K562 (cell line): Measurements from ENCODE around the gene RBFOX2. TPM values are rescaled to one million over a fixed set of nuclear protein-coding genes. Genes with fewer than 3 reads are reported as not detected.

Experiments used
- ATAC-seq: fragments of 200-7000 bp; cut with Tn5 transposase; 3 replicates; pipeline ENCODE4 v1.9.1; 2020; ENCODE audit warnings: moderate library complexity
- BruUV-seq: library from RNA; stranded (reverse); fragments of 400-500 nt; replicated peaks from 2 replicates; lab custom pipeline; 2021; lab: Mats Ljungman, UMichigan
- CTCF ChIA-PET: fragments of 300-600 bp; formaldehyde crosslinking; extraction: SDS; loops from one replicate; lab custom pipeline; 2021; ENCODE audit warnings: low intra/inter-chr PET ratio; lab: Yijun Ruan, JAX
- POLR2A ChIA-PET: fragments of 300-600, 350-650 bp; sonication (Branson Sonifier 250); formaldehyde crosslinking; extraction: SDS; loops from one replicate; lab custom pipeline; 2021; ENCODE audit warnings: antibody characterized with exemption, inconsistent platforms; lab: Yijun Ruan, JAX
- DNase-seq, 4 experiments: peaks; one replicate each; pipeline versions ENCODE4 v3.0.0 to v3.0.0-alpha.2; 2011 to 2018; ENCODE audit warnings: low spot score in 3 of 4, mixed read lengths in 3 of 4; ENCODE audit errors: extremely low read depth in 1 of 4
- FAIRE-seq: peaks from 2 replicates; lab custom pipeline; 2011; peaks lifted over from hg19 to GRCh38; lab: Jason Lieb, UNC
- H2AFZ ChIP-seq: 2 replicates; pipeline ENCODE4 v1.6.0; 2011; ENCODE audit warnings: low read depth, low read length, control low read depth, inconsistent platforms
- H3K27ac ChIP-seq: fragments of 200-600 bp; 3 replicates; pipeline ENCODE4 v1.8.0; 2011; ENCODE audit warnings: low read depth, mild to moderate bottlenecking, control low read depth, inconsistent platforms, low read length, moderate library complexity, mixed read lengths; ENCODE audit errors: extremely low read depth
- H3K27me3 ChIP-seq, 2 experiments: fragments of 300-600 bp in 1 of 2; 2 replicates in 1 of 2; 3 replicates in 1 of 2; pipeline versions ENCODE4 v1.6.0 to v1.8.0; 2011; ENCODE audit warnings: inconsistent platforms in 2 of 2, low read length in 2 of 2, mild to moderate bottlenecking in 1 of 2, mixed read lengths in 1 of 2, moderate library complexity in 1 of 2; ENCODE audit not compliant: control insufficient read depth in 2 of 2, insufficient read depth in 2 of 2
- H3K36me3 ChIP-seq: fragments of 300-600 bp; 3 replicates; pipeline ENCODE4 v1.8.0; 2011; ENCODE audit warnings: mild to moderate bottlenecking, low read length, inconsistent platforms; ENCODE audit not compliant: control insufficient read depth, insufficient read depth
- H3K4me1 ChIP-seq, 2 experiments: fragments of 200-600 bp in 1 of 2; replicated peaks in 1 of 2; 2 replicates in 1 of 2; 3 replicates in 1 of 2; pipeline versions ENCODE4 v1.5.1 to v1.8.0; 2011; ENCODE audit warnings: inconsistent platforms in 2 of 2, low read length in 2 of 2, mild to moderate bottlenecking in 1 of 2, mixed read lengths in 1 of 2, moderate library complexity in 1 of 2; ENCODE audit not compliant: control insufficient read depth in 2 of 2, insufficient read depth in 2 of 2
- H3K4me2 ChIP-seq: 2 replicates; pipeline ENCODE4 v1.6.1; 2011; ENCODE audit warnings: low read length, control low read depth, inconsistent platforms, mixed read lengths; ENCODE audit not compliant: insufficient read depth
- H3K4me3 ChIP-seq: fragments of 200-600 bp; sonication (generic), shearing (Covaris generic); 2 replicates; pipeline ENCODE4 v1.5.1; 2016; ENCODE audit warnings: control low read depth, inconsistent platforms
- H3K79me2 ChIP-seq: fragments of 200-600 bp; 3 replicates; pipeline ENCODE4 v1.8.0; 2011; ENCODE audit warnings: low read length, inconsistent platforms; ENCODE audit not compliant: control insufficient read depth, insufficient read depth
- H3K9ac ChIP-seq, 2 experiments: 2 replicates each; pipeline versions ENCODE4 v1.6.0 to v1.6.1; 2011; ENCODE audit warnings: low read depth in 2 of 2, low read length in 2 of 2, control low read depth in 1 of 2, inconsistent platforms in 1 of 2, mild to moderate bottlenecking in 1 of 2, mixed read lengths in 1 of 2; ENCODE audit not compliant: insufficient read depth in 1 of 2
- H3K9me1 ChIP-seq: one replicate; pipeline ENCODE4 v1.6.0; 2011; ENCODE audit warnings: inconsistent platforms, mild to moderate bottlenecking, low read length, moderate library complexity; ENCODE audit not compliant: control insufficient read depth, insufficient read depth
- H3K9me3 ChIP-seq: replicated peaks from 2 replicates; pipeline ENCODE4 v1.5.1; 2011; ENCODE audit warnings: low read depth, low read length, inconsistent platforms; ENCODE audit not compliant: control insufficient read depth, insufficient read depth
- H4K20me1 ChIP-seq: replicated peaks from 2 replicates; pipeline ENCODE4 v1.6.1; 2011; ENCODE audit warnings: low read length, inconsistent platforms, mixed read lengths; ENCODE audit not compliant: control insufficient read depth, insufficient read depth
- C11orf30 ChIP-seq: fragments of 450-650 bp; IDR thresholded peaks from 2 replicates; pipeline ENCODE4 v1.6.1; 2016; ENCODE audit warnings: low read depth, mild to moderate bottlenecking
- CCNT2 ChIP-seq: IDR thresholded peaks from 2 replicates; pipeline ENCODE4 v1.6.1; 2011; ENCODE audit warnings: borderline replicate concordance, low read depth, mild to moderate bottlenecking, moderate library complexity, mixed read lengths, low read length; ENCODE audit not compliant: insufficient read length; ENCODE audit errors: extremely low read depth
- GATAD2B ChIP-seq: fragments of 450-650 bp; IDR thresholded peaks from 2 replicates; pipeline ENCODE4 v1.6.1; 2017; ENCODE audit warnings: mild to moderate bottlenecking, borderline replicate concordance
- MYNN ChIP-seq, 2 experiments: sonication (generic); formaldehyde crosslinking in 1 of 2; IDR thresholded peaks; 2 replicates each; pipeline versions ENCODE4 v1.5.0 to v1.6.1; 2016 to 2020; ENCODE audit warnings: antibody characterized with exemption in 1 of 2, missing genetic modification reagents in 1 of 2
- NR4A1 ChIP-seq, 2 experiments: fragments of 250-450 bp in 1 of 2; fragments of 450-650 bp in 1 of 2; sonication (Bioruptor Pico) in 1 of 2; IDR thresholded peaks; 2 replicates each; pipeline versions ENCODE4 v1.4.0 to v1.6.1; 2016 to 2020; ENCODE audit warnings: mild to moderate bottlenecking in 2 of 2, missing compliant biosample characterization in 1 of 2, missing genetic modification characterization in 1 of 2, moderate library complexity in 1 of 2
- ZBED1 ChIP-seq: IDR thresholded peaks from 2 replicates; pipeline ENCODE4 v1.6.1; 2014
- ZNF282 ChIP-seq: sonication (generic); formaldehyde crosslinking; IDR thresholded peaks from 2 replicates; pipeline ENCODE4 v1.8.1; 2023; ENCODE audit warnings: missing genetic modification reagents
- WGBS: fragments of 100-300 bp; shearing (Covaris generic); methylation state at CpG from one replicate; pipeline ENCODE4 v1.1.6; 2016; ENCODE audit warnings: low coverage, mixed read lengths; ENCODE audit not compliant: insufficient coverage; ENCODE audit errors: missing lambda C conversion rate; 5-methylcytosine and 5-hydroxymethylcytosine counted together
- in situ Hi-C: fragments of 300-500 bp; cut with MboI; formaldehyde crosslinking; loops from 4 replicates; pipeline ENCODE4 v1.15.0; 2018; ENCODE audit warnings: inconsistent platforms, mixed read lengths
- intact Hi-C: fragments of 100-400 bp; cut with micrococcal nuclease; formaldehyde crosslinking; loops from 2 replicates; pipeline ENCODE4 v1.14.2; 2022
- polyA plus RNA-seq, 8 experiments: library from polyadenylated mRNA; depleted of rRNA in 4 of 8; stranded (reverse) in 5 of 8; unstranded in 3 of 8; fragments of >200 nt; fragmentation: Nextera tagmentation in 2 of 8; fragmentation: Illumina TruSeq in 1 of 8; extraction: Ambion mirVana in 2 of 8; extraction: Trizol in 1 of 8; gene quantifications; 2 replicates each; pipeline versions ENCODE4 v1.2.1 to v1.2.3, GENCODE V29; 2011 to 2014; ENCODE audit warnings: inconsistent platforms in 1 of 8, missing spikeins in 1 of 8
- total RNA-seq, 7 experiments: library from RNA; depleted of rRNA in 6 of 7; stranded (reverse); fragments of >200 nt in 6 of 7; fragmentation: Illumina TruSeq in 2 of 7; extraction: Trizol in 2 of 7; gene quantifications; 2 replicates each; pipeline versions ENCODE4 v1.2.1 to v1.2.3, GENCODE V29; 2011 to 2021; ENCODE audit warnings: low replicate concordance in 1 of 7
- TF ChIP-seq, protein P1 (sequence below): sonication (generic); formaldehyde crosslinking; IDR thresholded peaks from 2 replicates; pipeline ENCODE4 v1.8.1; 2023; ENCODE audit warnings: mild to moderate bottlenecking, missing genetic modification reagents
- TF ChIP-seq, protein P2 (sequence below): fragments of 450-650 bp; IDR thresholded peaks from 2 replicates; pipeline ENCODE4 v1.6.1; 2016
- TF ChIP-seq, protein P3 (sequence below): sonication (generic); formaldehyde crosslinking; IDR thresholded peaks from 2 replicates; pipeline ENCODE4 v1.8.0; 2022; ENCODE audit warnings: missing genetic modification reagents, mild to moderate bottlenecking, moderate library complexity, borderline replicate concordance

Gene RBFOX2
- total and polyA plus RNA-seq, 9 of the 15 experiments (the other 6 are each of a cell fraction or from before 2014, with no cell fraction given) = 5.8 to 24.8 (median 14.2) TPM

DNA sequence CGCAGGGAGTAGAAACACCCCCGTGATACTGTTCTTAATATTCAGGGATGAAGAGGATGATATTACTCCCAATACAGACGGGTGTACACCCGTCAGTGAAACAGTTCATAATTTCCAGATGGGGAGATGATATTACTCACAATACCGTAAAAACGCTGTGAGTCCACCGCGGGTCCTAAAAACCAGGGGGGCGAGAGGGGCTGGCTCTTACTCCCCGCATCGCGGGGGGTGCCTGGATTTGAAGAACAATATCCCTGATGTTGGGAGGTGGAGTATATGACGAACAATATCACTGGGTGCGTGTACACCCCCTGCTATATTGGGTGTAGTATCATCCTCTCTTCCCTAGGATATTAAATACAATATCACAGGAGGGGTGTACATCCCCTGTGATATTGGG, 331.5 kb downstream of the RBFOX2 start:
- no peak for DNase-seq
- in situ Hi-C loops = no loop called here
- 26% methylated on average over 12 of the region's 14 CpGs for WGBS
- H3K27me3 ChIP-seq = no peaks in the 10 kb centered on the region; a peak in 1 of 5 replicates
- intact Hi-C loops = no loop called here
- CTCF ChIA-PET = no interaction called here
- H3K4me2 ChIP-seq = no peak overlapping the region
- no peaks in the 10 kb centered on the region for H3K9me3 ChIP-seq
- no peaks in the 10 kb centered on the region for H3K9me1 ChIP-seq
- H3K27ac ChIP-seq = no peak overlapping the region
- no peak overlapping the region for H2AFZ ChIP-seq
- no peak for TF ChIP-seq CCNT2
- TF ChIP-seq, protein P1, sequence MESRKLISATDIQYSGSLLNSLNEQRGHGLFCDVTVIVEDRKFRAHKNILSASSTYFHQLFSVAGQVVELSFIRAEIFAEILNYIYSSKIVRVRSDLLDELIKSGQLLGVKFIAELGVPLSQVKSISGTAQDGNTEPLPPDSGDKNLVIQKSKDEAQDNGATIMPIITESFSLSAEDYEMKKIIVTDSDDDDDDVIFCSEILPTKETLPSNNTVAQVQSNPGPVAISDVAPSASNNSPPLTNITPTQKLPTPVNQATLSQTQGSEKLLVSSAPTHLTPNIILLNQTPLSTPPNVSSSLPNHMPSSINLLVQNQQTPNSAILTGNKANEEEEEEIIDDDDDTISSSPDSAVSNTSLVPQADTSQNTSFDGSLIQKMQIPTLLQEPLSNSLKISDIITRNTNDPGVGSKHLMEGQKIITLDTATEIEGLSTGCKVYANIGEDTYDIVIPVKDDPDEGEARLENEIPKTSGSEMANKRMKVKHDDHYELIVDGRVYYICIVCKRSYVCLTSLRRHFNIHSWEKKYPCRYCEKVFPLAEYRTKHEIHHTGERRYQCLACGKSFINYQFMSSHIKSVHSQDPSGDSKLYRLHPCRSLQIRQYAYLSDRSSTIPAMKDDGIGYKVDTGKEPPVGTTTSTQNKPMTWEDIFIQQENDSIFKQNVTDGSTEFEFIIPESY (CRISPR knock-in tag) = peak; percentile 46; the same call in 1 of the 2 replicates
- H3K36me3 ChIP-seq = no peaks in the 10 kb centered on the region
- H3K9ac ChIP-seq = no peak overlapping the region
- no peaks in the 10 kb centered on the region for H3K79me2 ChIP-seq
- POLR2A ChIA-PET = no interaction called here
- no peak for ATAC-seq
- H3K4me3 ChIP-seq = no peak overlapping the region
- no TSS peak for BruUV-seq
- H3K4me1 ChIP-seq = no peaks in the 10 kb centered on the region
- no peak for FAIRE-seq
- no peaks in the 10 kb centered on the region for H4K20me1 ChIP-seq

DNA sequence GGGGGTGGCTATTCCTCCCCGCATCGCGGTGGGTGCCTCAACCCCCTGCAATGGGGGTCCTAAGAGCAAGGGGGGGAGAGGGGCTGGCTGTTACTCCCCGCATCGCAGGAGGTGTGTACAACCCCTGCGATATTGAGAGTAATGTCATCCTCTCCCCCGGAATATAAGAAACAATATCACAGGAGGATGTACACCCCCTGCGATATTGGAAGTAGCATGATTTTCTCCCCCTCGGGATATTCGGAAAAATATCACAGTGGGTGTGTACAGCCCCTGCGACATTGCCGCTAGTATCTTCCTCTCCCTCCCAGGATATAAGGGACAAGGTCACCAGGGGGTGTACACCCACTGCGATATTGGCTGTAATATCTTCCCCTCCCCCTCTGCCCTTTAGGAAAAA, 333.4 kb downstream of the RBFOX2 start:
- no peak for ATAC-seq
- H4K20me1 ChIP-seq = no peaks in the 10 kb centered on the region
- H3K27ac ChIP-seq = no peak overlapping the region
- in situ Hi-C loops = no loop called here
- no peaks in the 10 kb centered on the region for H3K4me1 ChIP-seq
- DNase-seq = no peak
- TF ChIP-seq MYNN (IDR thresholded peaks at IDR 0.05) (no peak), MYNN (CRISPR knock-in tag; IDR thresholded peaks at IDR 0.05) (no peak), GATAD2B (no peak), NR4A1 (CRISPR knock-in tag; IDR thresholded peaks at IDR 0.05) (no peak), NR4A1 (tag; IDR thresholded peaks at IDR 0.05) (no peak), C11orf30 (no peak), ZBED1 (no peak), ZNF282 (CRISPR knock-in tag) (no peak)
- TF ChIP-seq, protein P2, sequence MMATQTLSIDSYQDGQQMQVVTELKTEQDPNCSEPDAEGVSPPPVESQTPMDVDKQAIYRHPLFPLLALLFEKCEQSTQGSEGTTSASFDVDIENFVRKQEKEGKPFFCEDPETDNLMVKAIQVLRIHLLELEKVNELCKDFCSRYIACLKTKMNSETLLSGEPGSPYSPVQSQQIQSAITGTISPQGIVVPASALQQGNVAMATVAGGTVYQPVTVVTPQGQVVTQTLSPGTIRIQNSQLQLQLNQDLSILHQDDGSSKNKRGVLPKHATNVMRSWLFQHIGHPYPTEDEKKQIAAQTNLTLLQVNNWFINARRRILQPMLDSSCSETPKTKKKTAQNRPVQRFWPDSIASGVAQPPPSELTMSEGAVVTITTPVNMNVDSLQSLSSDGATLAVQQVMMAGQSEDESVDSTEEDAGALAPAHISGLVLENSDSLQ = no peak
- TF ChIP-seq, protein P3, sequence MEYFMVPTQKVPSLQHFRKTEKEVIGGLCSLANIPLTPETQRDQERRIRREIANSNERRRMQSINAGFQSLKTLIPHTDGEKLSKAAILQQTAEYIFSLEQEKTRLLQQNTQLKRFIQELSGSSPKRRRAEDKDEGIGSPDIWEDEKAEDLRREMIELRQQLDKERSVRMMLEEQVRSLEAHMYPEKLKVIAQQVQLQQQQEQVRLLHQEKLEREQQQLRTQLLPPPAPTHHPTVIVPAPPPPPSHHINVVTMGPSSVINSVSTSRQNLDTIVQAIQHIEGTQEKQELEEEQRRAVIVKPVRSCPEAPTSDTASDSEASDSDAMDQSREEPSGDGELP (CRISPR knock-in tag) = no peak
- no peak overlapping the region for H3K9ac ChIP-seq
- H3K9me1 ChIP-seq = no peaks in the 10 kb centered on the region
- no peak overlapping the region for H3K4me3 ChIP-seq
- WGBS = 46% methylated on average over 7 of the region's 13 CpGs
- H3K36me3 ChIP-seq = no peaks in the 10 kb centered on the region
- H3K27me3 ChIP-seq = 0 out of 5 replicates have a peak, but pooled peaks cover 0 to 3% of the 10 kb centered on the region in 2 experiments
- ChIA-PET POLR2A (no interaction called here), CTCF (no interaction called here)
- no peak for FAIRE-seq
- intact Hi-C loops = no loop called here
- H3K79me2 ChIP-seq = no peaks in the 10 kb centered on the region
- H3K4me2 ChIP-seq = no peak overlapping the region
- no peak overlapping the region for H2AFZ ChIP-seq
- BruUV-seq = no TSS peak
- no peaks in the 10 kb centered on the region for H3K9me3 ChIP-seq
